Hepatocyte (in vitro differentiated cells): Measurements from ENCODE around the gene DCDC1. TPM values are rescaled to one million over a fixed set of nuclear protein-coding genes. Genes with fewer than 3 reads are reported as not detected.

ENCODE experiments used
- DNase-seq: peaks from one replicate; pipeline ENCODE4 v3.0.0-alpha.2; 2016; ENCODE audit warnings: low spot score
- H2AFZ ChIP-seq: fragments of 200-600 bp; sonication (generic); 2 replicates; pipeline ENCODE4 v1.6.0; 2016; ENCODE audit warnings: antibody characterized with exemption, mild to moderate bottlenecking
- H3K27ac ChIP-seq: fragments of 200-600 bp; sonication (generic); 2 replicates; pipeline ENCODE4 v1.5.1; 2016; ENCODE audit warnings: mild to moderate bottlenecking
- H3K27me3 ChIP-seq: fragments of 200-600 bp; sonication (generic); 2 replicates; pipeline ENCODE4 v1.6.1; 2016
- H3K36me3 ChIP-seq: fragments of 200-600 bp; sonication (generic); replicated peaks from 2 replicates; pipeline ENCODE4 v1.5.1; 2016; ENCODE audit warnings: low read depth; ENCODE audit not compliant: insufficient read depth
- H3K4me1 ChIP-seq: fragments of 200-600 bp; sonication (generic); 2 replicates; pipeline ENCODE4 v1.5.1; 2016; ENCODE audit warnings: mild to moderate bottlenecking, moderate library complexity; ENCODE audit not compliant: insufficient read depth
- H3K4me2 ChIP-seq: fragments of 200-600 bp; sonication (generic); 2 replicates; pipeline ENCODE4 v1.6.0; 2016
- H3K4me3 ChIP-seq: fragments of 200-600 bp; sonication (generic); 2 replicates; pipeline ENCODE4 v1.5.1; 2016; ENCODE audit warnings: mild to moderate bottlenecking
- H3K79me2 ChIP-seq: fragments of 200-600 bp; sonication (generic); 2 replicates; pipeline ENCODE4 v1.6.0; 2017; ENCODE audit warnings: mild to moderate bottlenecking
- H3K9me2 ChIP-seq: fragments of 200-600 bp; sonication (generic); replicated peaks from 2 replicates; pipeline ENCODE4 v1.6.0; 2017; ENCODE audit warnings: mild to moderate bottlenecking; ENCODE audit not compliant: insufficient read depth
- H3K9me3 ChIP-seq: fragments of 200-600 bp; sonication (generic); 2 replicates; pipeline ENCODE4 v1.5.1; 2016; ENCODE audit warnings: low read depth, mild to moderate bottlenecking
- H4K20me1 ChIP-seq: fragments of 200-600 bp; sonication (generic); 2 replicates; pipeline ENCODE4 v1.6.0; 2016; ENCODE audit warnings: mild to moderate bottlenecking; ENCODE audit not compliant: insufficient read depth, poor library complexity, severe bottlenecking
- EZH2 ChIP-seq: fragments of 200-600 bp; sonication (generic); IDR thresholded peaks from 2 replicates; pipeline ENCODE4 v1.6.1; 2016; ENCODE audit warnings: antibody characterized with exemption, mild to moderate bottlenecking, borderline replicate concordance
- EZH2phosphoT487 ChIP-seq: fragments of 200-600 bp; sonication (generic); IDR thresholded peaks from one replicate; pipeline ENCODE4 v1.6.1; 2018; ENCODE audit warnings: antibody characterized with exemption, mild to moderate bottlenecking, low read depth, moderate library complexity; ENCODE audit not compliant: unreplicated experiment, severe bottlenecking
- WGBS: methylation state at CpG from one replicate; pipeline ENCODE4 v1.1.6; 2016; ENCODE audit warnings: low lambda C conversion rate; ENCODE audit errors: missing lambda C conversion rate; 5-methylcytosine and 5-hydroxymethylcytosine counted together
- polyA plus RNA-seq: library from polyadenylated mRNA; unstranded; fragments of >200 nt; fragmentation: Nextera tagmentation; extraction: Ambion mirVana; gene quantifications from 2 replicates; pipeline ENCODE4 v1.2.1, GENCODE V29; 2016
- total RNA-seq: library from RNA; depleted of rRNA; stranded (reverse); fragments of >200 nt; gene quantifications from 2 replicates; pipeline ENCODE4 v1.2.3, GENCODE V29; 2014
- TF ChIP-seq, protein P1 (sequence below): fragments of 200-600 bp; sonication (generic); IDR thresholded peaks from 2 replicates; pipeline ENCODE4 v1.5.1; 2016; ENCODE audit warnings: antibody characterized with exemption, mild to moderate bottlenecking; ENCODE audit not compliant: poor library complexity

Gene DCDC1
- total and polyA plus RNA-seq, 2 experiments from 2014 or later, result 0.63 to 1.9 TPM

GRCh38 chr11:31120428-31120827, 249.1 kb downstream of the DCDC1 start:
- H2AFZ ChIP-seq, result no peak overlapping the region
- no peak overlapping the region for H3K4me2 ChIP-seq
- H3K27ac ChIP-seq, result no peak overlapping the region
- DNase-seq, result no peak
- H3K4me1 ChIP-seq, result no peaks in the 10 kb centered on the region
- no peaks in the 10 kb centered on the region for H3K9me2 ChIP-seq
- WGBS, result 100% methylated on average over 1 of the region's 1 CpG
- H3K36me3 ChIP-seq, result no peaks in the 10 kb centered on the region
- no peaks in the 10 kb centered on the region for H3K27me3 ChIP-seq
- H3K4me3 ChIP-seq, result no peak overlapping the region
- H4K20me1 ChIP-seq, result no peaks in the 10 kb centered on the region
- no peaks in the 10 kb centered on the region for H3K79me2 ChIP-seq
- peaks cover 4% of the 10 kb centered on the region for H3K9me3 ChIP-seq
- TF ChIP-seq EZH2phosphoT487 (no peak), EZH2 (no peak)
- TF ChIP-seq, protein P1, sequence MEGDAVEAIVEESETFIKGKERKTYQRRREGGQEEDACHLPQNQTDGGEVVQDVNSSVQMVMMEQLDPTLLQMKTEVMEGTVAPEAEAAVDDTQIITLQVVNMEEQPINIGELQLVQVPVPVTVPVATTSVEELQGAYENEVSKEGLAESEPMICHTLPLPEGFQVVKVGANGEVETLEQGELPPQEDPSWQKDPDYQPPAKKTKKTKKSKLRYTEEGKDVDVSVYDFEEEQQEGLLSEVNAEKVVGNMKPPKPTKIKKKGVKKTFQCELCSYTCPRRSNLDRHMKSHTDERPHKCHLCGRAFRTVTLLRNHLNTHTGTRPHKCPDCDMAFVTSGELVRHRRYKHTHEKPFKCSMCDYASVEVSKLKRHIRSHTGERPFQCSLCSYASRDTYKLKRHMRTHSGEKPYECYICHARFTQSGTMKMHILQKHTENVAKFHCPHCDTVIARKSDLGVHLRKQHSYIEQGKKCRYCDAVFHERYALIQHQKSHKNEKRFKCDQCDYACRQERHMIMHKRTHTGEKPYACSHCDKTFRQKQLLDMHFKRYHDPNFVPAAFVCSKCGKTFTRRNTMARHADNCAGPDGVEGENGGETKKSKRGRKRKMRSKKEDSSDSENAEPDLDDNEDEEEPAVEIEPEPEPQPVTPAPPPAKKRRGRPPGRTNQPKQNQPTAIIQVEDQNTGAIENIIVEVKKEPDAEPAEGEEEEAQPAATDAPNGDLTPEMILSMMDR, result no peak

- H3K4me3 ChIP-seq, result no peak overlapping the region
- no peaks in the 10 kb centered on the region for H3K9me3 ChIP-seq
- DNase-seq, result no peak
- H3K9me2 ChIP-seq, result no peaks in the 10 kb centered on the region
- WGBS, result 84% methylated on average over 6 of the region's 6 CpGs
- H3K27me3 ChIP-seq, result no peaks in the 10 kb centered on the region
- no peak overlapping the region for H3K4me2 ChIP-seq
- no peak overlapping the region for H3K27ac ChIP-seq
- H2AFZ ChIP-seq, result no peak overlapping the region
- H4K20me1 ChIP-seq, result no peaks in the 10 kb centered on the region
- TF ChIP-seq, protein P1, result no peak
- TF ChIP-seq EZH2phosphoT487, result no peak
- TF ChIP-seq EZH2, result no peak
- H3K79me2 ChIP-seq, result no peaks in the 10 kb centered on the region
- no peaks in the 10 kb centered on the region for H3K36me3 ChIP-seq
- no peaks in the 10 kb centered on the region for H3K4me1 ChIP-seq
Measured at GRCh38 chr11:31118566-31118965, 251.0 kb downstream of the DCDC1 start.

DNA sequence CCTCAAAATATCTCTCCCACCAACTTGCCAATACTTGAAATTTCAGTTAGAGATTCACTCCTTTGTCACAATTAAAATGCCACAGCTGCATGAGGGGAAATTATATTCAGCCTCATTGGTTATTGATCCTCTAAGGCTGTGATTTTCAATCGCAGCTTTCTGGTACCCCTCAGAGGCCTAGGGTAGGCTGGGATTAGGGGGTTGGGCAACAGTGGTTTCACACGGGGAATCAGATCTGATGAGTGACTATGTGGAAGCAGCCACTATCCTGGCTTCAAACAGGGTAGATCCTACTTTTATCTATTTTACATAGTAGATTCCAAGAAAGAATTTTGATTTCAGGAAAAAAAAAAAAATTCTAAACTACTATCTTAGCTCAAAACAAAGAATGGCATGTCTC, 252.5 kb downstream of the DCDC1 start:
- Histone ChIP-seq H2AFZ (no peak overlapping the region), H3K4me2 (no peak overlapping the region), H3K79me2 (no peaks in the 10 kb centered on the region), H3K4me1 (no peaks in the 10 kb centered on the region), H3K27me3 (no peaks in the 10 kb centered on the region), H4K20me1 (no peaks in the 10 kb centered on the region), H3K4me3 (no peak overlapping the region), H3K27ac (no peak overlapping the region), H3K36me3 (no peaks in the 10 kb centered on the region), H3K9me2 (no peaks in the 10 kb centered on the region), H3K9me3 (no peaks in the 10 kb centered on the region)
- 66% methylated on average over 2 of the region's 2 CpGs for WGBS
- no peak for DNase-seq
- no peak for TF ChIP-seq EZH2phosphoT487
- TF ChIP-seq, protein P1, result no peak
- no peak for TF ChIP-seq EZH2

GRCh38 chr11:31114442-31114841, 255.1 kb downstream of the DCDC1 start:
- TF ChIP-seq EZH2, result no peak
- no peak for TF ChIP-seq EZH2phosphoT487
- TF ChIP-seq, protein P1, result no peak
- no peak for DNase-seq

More at GRCh38 chr11:31114442-31114841, 255.1 kb downstream of the DCDC1 start:
- WGBS, result 78% methylated on average over 2 of the region's 2 CpGs
- Histone ChIP-seq H3K9me2 (no peaks in the 10 kb centered on the region), H3K9me3 (no peaks in the 10 kb centered on the region), H3K27ac (no peak overlapping the region), H3K4me2 (no peak overlapping the region), H3K27me3 (no peaks in the 10 kb centered on the region), H3K36me3 (no peaks in the 10 kb centered on the region), H3K79me2 (no peaks in the 10 kb centered on the region), H3K4me1 (no peaks in the 10 kb centered on the region), H4K20me1 (no peaks in the 10 kb centered on the region), H3K4me3 (no peak overlapping the region), H2AFZ (no peak overlapping the region)
